Panc1 (cell line): ENCODE results near the gene EME1. TPM values are rescaled to one million over a fixed set of nuclear protein-coding genes. Genes with fewer than 3 reads are reported as not detected.
"Not testable (repeated sequence)": the region's sequence is repeated elsewhere in the genome, so short reads cannot be mapped to it uniquely, and the experiment has no call there.

Experiments used
- ATAC-seq: fragments of 200-7000 bp; cut with Tn5 transposase; 2 replicates; pipeline ENCODE4 v1.9.1; 2020; ENCODE audit warnings: mild to moderate bottlenecking, moderate library complexity
- BruUV-seq: library from RNA; stranded (reverse); fragments of 400-500 nt; replicated peaks from 2 replicates; lab custom pipeline; 2021; lab: Mats Ljungman, UMichigan
- CTCF ChIA-PET: fragments of 300-600 bp; sonication (Branson Sonifier 250); formaldehyde crosslinking; loops from one replicate; lab custom pipeline; 2022; ENCODE audit warnings: antibody characterized with exemption; lab: Charles Lee
- POLR2A ChIA-PET: fragments of 300-600 bp; sonication (Branson Sonifier 250); formaldehyde crosslinking; loops from one replicate; lab custom pipeline; 2022; ENCODE audit warnings: antibody characterized with exemption; lab: Charles Lee
- DNase-seq: peaks from one replicate; pipeline ENCODE4 v3.0.0-alpha.2; 2010; ENCODE audit warnings: low read depth, low spot score
- H3K27ac ChIP-seq: 2 replicates; pipeline ENCODE4 v1.5.1; 2011; ENCODE audit warnings: mild to moderate bottlenecking, low read length, inconsistent platforms
- H3K27me3 ChIP-seq: fragments of 200-500 bp; sonication (Bioruptor generic); 2 replicates; pipeline ENCODE4 v1.6.0; 2014; ENCODE audit warnings: low read length, inconsistent platforms; ENCODE audit not compliant: control insufficient read depth, insufficient read depth
- H3K36me3 ChIP-seq: fragments of 200-500 bp; sonication (Bioruptor generic); 2 replicates; pipeline ENCODE4 v1.5.1; 2014; ENCODE audit warnings: inconsistent platforms, mild to moderate bottlenecking, low read length, moderate library complexity; ENCODE audit not compliant: control insufficient read depth, insufficient read depth
- H3K4me1 ChIP-seq: 2 replicates; pipeline ENCODE4 v1.5.1; 2011; ENCODE audit warnings: inconsistent platforms, mild to moderate bottlenecking, low read length, moderate library complexity; ENCODE audit not compliant: control insufficient read depth, insufficient read depth
- H3K4me3 ChIP-seq, 2 experiments: 2 replicates each; pipeline ENCODE4 v1.5.1; 2011 to 2012; ENCODE audit warnings: low read depth in 2 of 2, low read length in 2 of 2, mild to moderate bottlenecking in 2 of 2, inconsistent platforms in 1 of 2, moderate library complexity in 1 of 2
- H3K9me3 ChIP-seq: fragments of 200-500 bp; sonication (Bioruptor generic); 2 replicates; pipeline ENCODE4 v1.5.1; 2014; ENCODE audit warnings: low read depth, mild to moderate bottlenecking, inconsistent platforms, low read length, moderate library complexity; ENCODE audit not compliant: control insufficient read depth, insufficient read depth
- CTCF ChIP-seq: fragments of 450-650 bp; IDR thresholded peaks from 2 replicates; pipeline ENCODE4 v1.5.1; 2017; ENCODE audit warnings: mild to moderate bottlenecking
- POLR2AphosphoS5 ChIP-seq: IDR thresholded peaks from 2 replicates; pipeline ENCODE4 v1.6.1; 2012; ENCODE audit warnings: mild to moderate bottlenecking, low read depth, low read length, moderate library complexity
- REST ChIP-seq, 2 experiments: IDR thresholded peaks; 2 replicates each; pipeline ENCODE4 v1.6.1; 2011 to 2012; ENCODE audit warnings: low read depth in 2 of 2, control low read depth in 1 of 2, low read length in 1 of 2, mild to moderate bottlenecking in 1 of 2, moderate library complexity in 1 of 2; ENCODE audit not compliant: insufficient read depth in 1 of 2
- SIN3A ChIP-seq: IDR thresholded peaks from 2 replicates; pipeline ENCODE4 v1.6.1; 2012; ENCODE audit warnings: low read depth, mild to moderate bottlenecking, low read length, moderate library complexity, borderline replicate concordance; ENCODE audit not compliant: insufficient read depth
- TCF7L2 ChIP-seq: IDR thresholded peaks from 2 replicates; pipeline ENCODE4 v1.6.1; 2011; ENCODE audit warnings: mild to moderate bottlenecking, low read depth, low read length, inconsistent platforms
- in situ Hi-C: cut with HindIII; loops from 2 replicates; pipeline ENCODE4 v1.10.0; 2016; ENCODE audit warnings: low sequenced_read_pairs, low pct_unique_long_range_greater_than_20kb
- intact Hi-C: fragments of 100-400 bp; cut with micrococcal nuclease; formaldehyde crosslinking; loops from one replicate; pipeline ENCODE4 v1.10.0; 2022; ENCODE audit not compliant: unreplicated experiment
- total RNA-seq: library from RNA; stranded (reverse); gene quantifications from one replicate; pipeline ENCODE4 v1.2.1, GENCODE V29; 2021; ENCODE audit not compliant: unreplicated experiment

Gene EME1
- total RNA-seq, 1 experiment from 2014 or later = 15.3 TPM

- Histone ChIP-seq H3K27me3 (no peaks in the 10 kb centered on the region; the same call in 1 of the 2 replicates), H3K27ac (no peak overlapping the region), H3K9me3 (no peaks in the 10 kb centered on the region), H3K36me3 (no peaks in the 10 kb centered on the region), H3K4me1 (no peaks in the 10 kb centered on the region), H3K4me3 (no peak overlapping the region)
- CTCF ChIA-PET = no interaction called here
- ATAC-seq = no peak
- BruUV-seq = no TSS peak
- no peak for DNase-seq
- intact Hi-C loops (no loop called here), in situ Hi-C loops (no loop called here)
- TF ChIP-seq TCF7L2 (no peak), REST (IDR thresholded peaks at IDR 0.05; ENCODE audit: insufficient read depth in 1 of 2, low read depth in 2 of 2, low read length in 1 of 2) (no peak), CTCF (no peak), POLR2AphosphoS5 (no peak), SIN3A (no peak)
- POLR2A ChIA-PET = no interaction called here
Observed at GRCh38 chr17:50331085-50331791, 41.8 kb upstream of the EME1 start.

- CTCF ChIA-PET = no interaction called here
- ATAC-seq (no peak), DNase-seq (no peak)
- BruUV-seq = no TSS peak
- Histone ChIP-seq H3K27ac (no peak overlapping the region), H3K9me3 (no peaks in the 10 kb centered on the region), H3K27me3 (no peaks in the 10 kb centered on the region; the same call in 1 of the 2 replicates), H3K36me3 (no peaks in the 10 kb centered on the region), H3K4me3 (no peak overlapping the region), H3K4me1 (no peaks in the 10 kb centered on the region)
- TF ChIP-seq CTCF = no peak
- TF ChIP-seq TCF7L2 = no peak
- TF ChIP-seq SIN3A = no peak
- TF ChIP-seq REST (IDR thresholded peaks at IDR 0.05; ENCODE audit: insufficient read depth in 1 of 2, low read depth in 2 of 2, low read length in 1 of 2) = no peak
- TF ChIP-seq POLR2AphosphoS5 = no peak
- in situ Hi-C loops (no loop called here), intact Hi-C loops (no loop called here)
- POLR2A ChIA-PET = no interaction called here
Observed at GRCh38 chr17:50332196-50332595, 40.8 kb upstream of the EME1 start.

- in situ Hi-C loops, ATAC-seq: not testable (repeated sequence)
Observed at GRCh38 chr17:50333291-50334057, 39.6 kb upstream of the EME1 start.

More at GRCh38 chr17:50333291-50334057, 39.6 kb upstream of the EME1 start:
- DNase-seq, H3K4me3 ChIP-seq, intact Hi-C loops, H3K27me3 ChIP-seq, H3K36me3 ChIP-seq, BruUV-seq, H3K4me1 ChIP-seq, POLR2A ChIA-PET, H3K27ac ChIP-seq, H3K9me3 ChIP-seq: not testable (repeated sequence)
- CTCF ChIA-PET = interaction anchor here (0.6 kb wide), 1 partner anchor 202 kb away, joined by 5 read pairs; no protein-coding TSS in a partner anchor
